Erythroblast (primary cell): ENCODE data around the gene DOCK3.

Source experiments
- GATA1 ChIP-seq: IDR thresholded peaks from 2 replicates; pipeline ENCODE4 v1.6.1; 2011; ENCODE audit warnings: low read depth, mild to moderate bottlenecking, control low read depth, low read length, moderate library complexity
- POLR2A ChIP-seq: IDR thresholded peaks from 2 replicates; pipeline ENCODE4 v1.6.1; 2011; ENCODE audit warnings: mild to moderate bottlenecking, low read length

DNA sequence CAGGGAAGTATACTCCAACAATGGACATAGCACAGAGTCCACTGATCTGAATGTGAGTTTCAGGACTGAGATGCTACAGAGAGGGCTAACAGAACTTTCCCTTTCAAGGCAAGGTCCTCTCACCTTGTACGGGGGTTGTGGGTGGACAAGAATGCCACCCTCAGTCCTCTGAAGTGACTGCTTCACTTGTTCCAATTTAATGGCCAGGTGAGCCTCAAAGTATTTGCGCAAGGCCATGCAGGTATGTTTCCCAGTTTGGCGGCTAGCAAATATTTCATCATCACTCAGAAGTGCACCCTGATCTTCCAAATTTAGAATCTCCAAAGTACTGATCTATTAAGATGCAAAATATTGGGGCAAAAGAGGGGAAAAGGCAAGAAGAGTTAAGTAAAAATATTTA lies 754.4 kb downstream of the DOCK3 start:
- TF ChIP-seq POLR2A (no peak), GATA1 (no peak)
